K562 (cell line): ENCODE data around the gene LSM14B.

ENCODE experiments used
- CBX1 ChIP-seq: sonication (generic); IDR thresholded peaks from 2 replicates; pipeline ENCODE4 v1.6.1; 2016; ENCODE audit warnings: antibody characterized with exemption, low read depth, mild to moderate bottlenecking
- EZH2 ChIP-seq: IDR thresholded peaks from 2 replicates; pipeline ENCODE4 v1.6.1; 2012; ENCODE audit warnings: low read depth, mild to moderate bottlenecking, inconsistent platforms, low read length, borderline replicate concordance
- GATA2 ChIP-seq: sonication (generic); formaldehyde crosslinking; IDR thresholded peaks from 2 replicates; pipeline ENCODE4 v1.4.0; 2020; ENCODE audit warnings: mild to moderate bottlenecking, missing genetic modification reagents
- MTF1 ChIP-seq: fragments of 250-450 bp; sonication (Bioruptor Pico); IDR thresholded peaks from 2 replicates; pipeline ENCODE4 v1.9.0; 2021; ENCODE audit warnings: moderate library complexity, mild to moderate bottlenecking, inconsistent platforms, borderline replicate concordance
- POLR2A ChIP-seq: fragments of 450-650 bp; conservative IDR thresholded peaks from 2 replicates; pipeline ENCODE4 v1.6.1; 2016
- RBBP5 ChIP-seq: fragments of 200-600 bp; sonication (generic); IDR thresholded peaks from 2 replicates; pipeline ENCODE4 v1.6.1; 2012; ENCODE audit warnings: borderline replicate concordance, mild to moderate bottlenecking, low read length, control low read depth, inconsistent platforms; ENCODE audit not compliant: insufficient read depth, poor library complexity, severe bottlenecking
- ZNF175 ChIP-seq: fragments of 200-800 bp; sonication (Bioruptor generic); IDR thresholded peaks from 2 replicates; pipeline ENCODE4 v1.6.1; 2016; ENCODE audit warnings: low read depth, mild to moderate bottlenecking, missing genetic modification characterization, missing compliant biosample characterization
- TF ChIP-seq, protein P1 (sequence below): fragments of 450-650 bp; formaldehyde crosslinking; IDR thresholded peaks from 2 replicates; pipeline ENCODE4 v1.4.0; 2020; ENCODE audit warnings: mild to moderate bottlenecking, mixed read lengths
- TF ChIP-seq, protein P2 (sequence below): fragments of 450-650 bp; conservative IDR thresholded peaks from 2 replicates; pipeline ENCODE4 v1.6.1; 2016; ENCODE audit warnings: missing genetic modification characterization, low read depth, mild to moderate bottlenecking, missing compliant biosample characterization, moderate library complexity
- TF ChIP-seq, protein P3 (sequence below), 3 experiments: IDR thresholded peaks in 2 of 3; conservative IDR thresholded peaks in 1 of 3; 2 replicates each; pipeline ENCODE4 v1.5.1; 2011 to 2012; ENCODE audit warnings: low read length in 3 of 3, mild to moderate bottlenecking in 3 of 3, control low read depth in 2 of 3, improper control_type of control experiment in 1 of 3, inconsistent platforms in 1 of 3, low read depth in 1 of 3, mixed read lengths in 1 of 3, moderate library complexity in 1 of 3; ENCODE audit not compliant: insufficient read depth in 2 of 3
- TF ChIP-seq, protein P4 (sequence below): IDR thresholded peaks from 3 replicates; pipeline ENCODE4 v1.6.1; 2011; ENCODE audit warnings: borderline replicate concordance, mild to moderate bottlenecking; ENCODE audit not compliant: insufficient read length, insufficient read depth
- TF ChIP-seq, protein P5 (sequence below): fragments of 250-450 bp; sonication (Bioruptor Pico); IDR thresholded peaks from 2 replicates; pipeline ENCODE4 v1.5.0; 2020; ENCODE audit warnings: mild to moderate bottlenecking
- TF ChIP-seq, protein P6 (sequence below): fragments of 250-450 bp; sonication (Bioruptor Pico); IDR thresholded peaks from 2 replicates; pipeline ENCODE4 v1.8.0; 2021; ENCODE audit warnings: moderate library complexity, mild to moderate bottlenecking, inconsistent platforms

DNA sequence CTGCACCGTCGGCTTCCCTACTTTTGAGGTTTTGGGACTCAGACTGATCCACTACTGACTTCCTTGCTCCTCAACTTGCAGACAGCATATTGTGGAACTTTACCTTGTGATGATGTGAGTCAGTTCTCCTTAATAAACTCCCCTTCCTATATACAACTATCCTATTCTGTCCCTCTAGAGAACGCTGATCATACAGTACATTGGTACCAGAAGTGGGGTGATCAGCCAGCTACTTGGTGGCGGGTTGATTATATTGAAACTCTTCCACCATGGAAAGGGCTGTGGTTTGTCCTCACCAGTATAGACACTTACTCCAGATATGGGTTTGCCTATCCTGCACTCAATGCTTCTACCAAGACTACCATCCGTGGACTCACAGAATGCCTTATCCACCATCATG is 49.0 kb upstream of the LSM14B start:
- TF ChIP-seq, protein P1, sequence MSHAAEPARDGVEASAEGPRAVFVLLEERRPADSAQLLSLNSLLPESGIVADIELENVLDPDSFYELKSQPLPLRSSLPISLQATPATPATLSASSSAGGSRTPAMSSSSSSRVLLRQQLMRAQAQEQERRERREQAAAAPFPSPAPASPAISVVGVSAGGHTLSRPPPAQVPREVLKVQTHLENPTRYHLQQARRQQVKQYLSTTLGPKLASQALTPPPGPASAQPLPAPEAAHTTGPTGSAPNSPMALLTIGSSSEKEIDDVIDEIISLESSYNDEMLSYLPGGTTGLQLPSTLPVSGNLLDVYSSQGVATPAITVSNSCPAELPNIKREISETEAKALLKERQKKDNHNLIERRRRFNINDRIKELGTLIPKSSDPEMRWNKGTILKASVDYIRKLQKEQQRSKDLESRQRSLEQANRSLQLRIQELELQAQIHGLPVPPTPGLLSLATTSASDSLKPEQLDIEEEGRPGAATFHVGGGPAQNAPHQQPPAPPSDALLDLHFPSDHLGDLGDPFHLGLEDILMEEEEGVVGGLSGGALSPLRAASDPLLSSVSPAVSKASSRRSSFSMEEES (CRISPR knock-in tag) = no peak
- TF ChIP-seq POLR2A = no peak
- TF ChIP-seq, protein P2, sequence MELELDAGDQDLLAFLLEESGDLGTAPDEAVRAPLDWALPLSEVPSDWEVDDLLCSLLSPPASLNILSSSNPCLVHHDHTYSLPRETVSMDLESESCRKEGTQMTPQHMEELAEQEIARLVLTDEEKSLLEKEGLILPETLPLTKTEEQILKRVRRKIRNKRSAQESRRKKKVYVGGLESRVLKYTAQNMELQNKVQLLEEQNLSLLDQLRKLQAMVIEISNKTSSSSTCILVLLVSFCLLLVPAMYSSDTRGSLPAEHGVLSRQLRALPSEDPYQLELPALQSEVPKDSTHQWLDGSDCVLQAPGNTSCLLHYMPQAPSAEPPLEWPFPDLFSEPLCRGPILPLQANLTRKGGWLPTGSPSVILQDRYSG (tag) = no peak
- TF ChIP-seq CBX1 = no peak
- TF ChIP-seq RBBP5 = no peak
- TF ChIP-seq, protein P3, sequence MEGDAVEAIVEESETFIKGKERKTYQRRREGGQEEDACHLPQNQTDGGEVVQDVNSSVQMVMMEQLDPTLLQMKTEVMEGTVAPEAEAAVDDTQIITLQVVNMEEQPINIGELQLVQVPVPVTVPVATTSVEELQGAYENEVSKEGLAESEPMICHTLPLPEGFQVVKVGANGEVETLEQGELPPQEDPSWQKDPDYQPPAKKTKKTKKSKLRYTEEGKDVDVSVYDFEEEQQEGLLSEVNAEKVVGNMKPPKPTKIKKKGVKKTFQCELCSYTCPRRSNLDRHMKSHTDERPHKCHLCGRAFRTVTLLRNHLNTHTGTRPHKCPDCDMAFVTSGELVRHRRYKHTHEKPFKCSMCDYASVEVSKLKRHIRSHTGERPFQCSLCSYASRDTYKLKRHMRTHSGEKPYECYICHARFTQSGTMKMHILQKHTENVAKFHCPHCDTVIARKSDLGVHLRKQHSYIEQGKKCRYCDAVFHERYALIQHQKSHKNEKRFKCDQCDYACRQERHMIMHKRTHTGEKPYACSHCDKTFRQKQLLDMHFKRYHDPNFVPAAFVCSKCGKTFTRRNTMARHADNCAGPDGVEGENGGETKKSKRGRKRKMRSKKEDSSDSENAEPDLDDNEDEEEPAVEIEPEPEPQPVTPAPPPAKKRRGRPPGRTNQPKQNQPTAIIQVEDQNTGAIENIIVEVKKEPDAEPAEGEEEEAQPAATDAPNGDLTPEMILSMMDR (IDR thresholded peaks at IDR 0.05 in 2 of 3, conservative IDR thresholded peaks at IDR 0.05 in 1 of 3; ENCODE audit: insufficient read depth in 2 of 3, low read depth in 1 of 3, low read length in 3 of 3) = no peak
- no peak for TF ChIP-seq ZNF175 (CRISPR knock-in tag)
- TF ChIP-seq, protein P4, sequence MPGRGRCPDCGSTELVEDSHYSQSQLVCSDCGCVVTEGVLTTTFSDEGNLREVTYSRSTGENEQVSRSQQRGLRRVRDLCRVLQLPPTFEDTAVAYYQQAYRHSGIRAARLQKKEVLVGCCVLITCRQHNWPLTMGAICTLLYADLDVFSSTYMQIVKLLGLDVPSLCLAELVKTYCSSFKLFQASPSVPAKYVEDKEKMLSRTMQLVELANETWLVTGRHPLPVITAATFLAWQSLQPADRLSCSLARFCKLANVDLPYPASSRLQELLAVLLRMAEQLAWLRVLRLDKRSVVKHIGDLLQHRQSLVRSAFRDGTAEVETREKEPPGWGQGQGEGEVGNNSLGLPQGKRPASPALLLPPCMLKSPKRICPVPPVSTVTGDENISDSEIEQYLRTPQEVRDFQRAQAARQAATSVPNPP = no peak
- TF ChIP-seq EZH2 = no peak
- no peak for TF ChIP-seq MTF1 (CRISPR knock-in tag)
- TF ChIP-seq, protein P5, sequence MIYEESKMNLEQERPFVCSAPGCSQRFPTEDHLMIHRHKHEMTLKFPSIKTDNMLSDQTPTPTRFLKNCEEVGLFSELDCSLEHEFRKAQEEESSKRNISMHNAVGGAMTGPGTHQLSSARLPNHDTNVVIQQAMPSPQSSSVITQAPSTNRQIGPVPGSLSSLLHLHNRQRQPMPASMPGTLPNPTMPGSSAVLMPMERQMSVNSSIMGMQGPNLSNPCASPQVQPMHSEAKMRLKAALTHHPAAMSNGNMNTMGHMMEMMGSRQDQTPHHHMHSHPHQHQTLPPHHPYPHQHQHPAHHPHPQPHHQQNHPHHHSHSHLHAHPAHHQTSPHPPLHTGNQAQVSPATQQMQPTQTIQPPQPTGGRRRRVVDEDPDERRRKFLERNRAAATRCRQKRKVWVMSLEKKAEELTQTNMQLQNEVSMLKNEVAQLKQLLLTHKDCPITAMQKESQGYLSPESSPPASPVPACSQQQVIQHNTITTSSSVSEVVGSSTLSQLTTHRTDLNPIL = no peak
- no peak for TF ChIP-seq GATA2
- TF ChIP-seq, protein P6, sequence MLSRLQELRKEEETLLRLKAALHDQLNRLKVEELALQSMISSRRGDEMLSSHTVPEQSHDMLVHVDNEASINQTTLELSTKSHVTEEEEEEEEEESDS (CRISPR knock-in tag) = no peak
